GM23338 (cell line): Measurements from ENCODE around the gene LCP2. TPM values are rescaled to one million over a fixed set of nuclear protein-coding genes. Genes with fewer than 3 reads are reported as not detected.

Experiments
- ATAC-seq: fragments of 200-7000 bp; cut with Tn5 transposase; 3 replicates; pipeline ENCODE4 v1.9.1; 2020
- DNase-seq: peaks from one replicate; pipeline ENCODE4 v3.0.0-alpha.2; 2015; ENCODE audit warnings: low spot score
- H2AFZ ChIP-seq: fragments of 200-600 bp; sonication (generic); 2 replicates; pipeline ENCODE4 v1.8.0; 2016; ENCODE audit warnings: antibody characterized with exemption, mild to moderate bottlenecking, moderate library complexity
- H3F3A ChIP-seq: fragments of 200-600 bp; sonication (generic); replicated peaks from 2 replicates; pipeline ENCODE4 v1.8.0; 2017; ENCODE audit warnings: antibody characterized with exemption, mixed run types, low read depth
- H3K27ac ChIP-seq: fragments of 200-600 bp; sonication (generic); 2 replicates; pipeline ENCODE4 v1.6.1; 2016; ENCODE audit warnings: low read depth
- H3K27me3 ChIP-seq: fragments of 200-600 bp; sonication (generic); 2 replicates; pipeline ENCODE4 v1.8.0; 2016; ENCODE audit warnings: mild to moderate bottlenecking, mixed run types, moderate library complexity; ENCODE audit not compliant: insufficient read depth
- H3K36me3 ChIP-seq: fragments of 200-600 bp; sonication (generic); 2 replicates; pipeline ENCODE4 v1.8.0; 2016; ENCODE audit warnings: mild to moderate bottlenecking; ENCODE audit not compliant: insufficient read depth
- H3K4me1 ChIP-seq: fragments of 200-600 bp; sonication (generic); 2 replicates; pipeline ENCODE4 v1.8.0; 2016; ENCODE audit warnings: mild to moderate bottlenecking, moderate library complexity; ENCODE audit not compliant: insufficient read depth
- H3K4me2 ChIP-seq: fragments of 200-600 bp; sonication (generic); 2 replicates; pipeline ENCODE4 v1.7.1; 2017; ENCODE audit warnings: mixed run types
- H3K4me3 ChIP-seq: fragments of 200-600 bp; sonication (generic); 2 replicates; pipeline ENCODE4 v1.6.1; 2016; ENCODE audit warnings: mixed run types
- H3K79me2 ChIP-seq: fragments of 200-600 bp; sonication (generic); replicated peaks from 2 replicates; pipeline ENCODE4 v1.8.0; 2017; ENCODE audit warnings: mild to moderate bottlenecking; ENCODE audit not compliant: insufficient read depth
- H3K9me2 ChIP-seq: fragments of 200-600 bp; sonication (generic); 2 replicates; pipeline ENCODE4 v1.8.0; 2017; ENCODE audit not compliant: insufficient read depth
- H4K20me1 ChIP-seq: fragments of 200-600 bp; sonication (generic); replicated peaks from 2 replicates; pipeline ENCODE4 v1.8.0; 2017; ENCODE audit warnings: mild to moderate bottlenecking; ENCODE audit not compliant: insufficient read depth
- H3K27ac Mint-ChIP-seq: 2 replicates; pipeline ENCODE4 v1.8.0; 2020; ENCODE audit warnings: inconsistent platforms, mild to moderate bottlenecking, moderate library complexity, mixed read lengths
- H3K27me3 Mint-ChIP-seq: 3 replicates; pipeline ENCODE4 v1.8.0; 2022; ENCODE audit warnings: low read depth, mild to moderate bottlenecking, moderate library complexity, mixed read lengths, inconsistent platforms; ENCODE audit not compliant: insufficient read depth, poor library complexity
- H3K36me3 Mint-ChIP-seq: 3 replicates; pipeline ENCODE4 v1.8.0; 2021; ENCODE audit warnings: low read depth, mild to moderate bottlenecking, inconsistent platforms, moderate library complexity, mixed read lengths
- H3K4me1 Mint-ChIP-seq: 3 replicates; pipeline ENCODE4 v1.8.0; 2020; ENCODE audit warnings: mild to moderate bottlenecking, inconsistent platforms, mixed read lengths
- H3K4me3 Mint-ChIP-seq: 3 replicates; pipeline ENCODE4 v1.8.0; 2021; ENCODE audit warnings: moderate library complexity, mild to moderate bottlenecking, inconsistent platforms, mixed read lengths
- H3K9me3 Mint-ChIP-seq: 3 replicates; pipeline ENCODE4 v1.8.0; 2020; ENCODE audit warnings: moderate library complexity, mild to moderate bottlenecking, inconsistent platforms, mixed read lengths
- CTCF ChIP-seq, 2 experiments: fragments of 200-600 bp in 1 of 2; sonication (generic) in 1 of 2; conservative IDR thresholded peaks; 2 replicates each; pipeline versions ENCODE4 v1.5.1 to v1.6.1; 2016 to 2017; ENCODE audit warnings: antibody characterized with exemption in 2 of 2, low read depth in 2 of 2, mild to moderate bottlenecking in 2 of 2, moderate library complexity in 1 of 2
- EZH2 ChIP-seq: fragments of 200-600 bp; sonication (generic); IDR thresholded peaks from one replicate; pipeline ENCODE4 v1.8.0; 2017; ENCODE audit warnings: antibody characterized with exemption, mild to moderate bottlenecking, low read depth; ENCODE audit not compliant: unreplicated experiment
- EZH2phosphoT487 ChIP-seq: fragments of 200-600 bp; sonication (generic); IDR thresholded peaks from one replicate; pipeline ENCODE4 v1.8.1; 2018; ENCODE audit warnings: antibody characterized with exemption; ENCODE audit not compliant: unreplicated experiment
- JUNB ChIP-seq: IDR thresholded peaks from one replicate; pipeline ENCODE4 v1.6.1; 2016; ENCODE audit warnings: antibody characterized with exemption; ENCODE audit not compliant: unreplicated experiment
- POLR2AphosphoS5 ChIP-seq: IDR thresholded peaks from 2 replicates; pipeline ENCODE4 v1.6.1; 2016; ENCODE audit warnings: antibody characterized with exemption, low read depth
- REST ChIP-seq: IDR thresholded peaks from one replicate; pipeline ENCODE4 v1.6.1; 2018; ENCODE audit warnings: antibody characterized with exemption; ENCODE audit not compliant: unreplicated experiment
- ZNF114 ChIP-seq: fragments of 250-450 bp; sonication (Bioruptor Pico); IDR thresholded peaks from 2 replicates; pipeline ENCODE4 v1.5.0; 2020; ENCODE audit warnings: mild to moderate bottlenecking, moderate library complexity
- ZNF331 ChIP-seq: fragments of 250-450 bp; sonication (Bioruptor Pico); IDR thresholded peaks from 2 replicates; pipeline ENCODE4 v1.5.0; 2020; ENCODE audit warnings: low read depth, mild to moderate bottlenecking, moderate library complexity
- polyA plus RNA-seq: library from polyadenylated mRNA; unstranded; fragments of >200 nt; fragmentation: Nextera tagmentation; extraction: Ambion mirVana; gene quantifications from 2 replicates; pipeline ENCODE4 v1.2.1, GENCODE V29; 2016
- total RNA-seq: library from RNA; depleted of rRNA; stranded (reverse); fragments of >200 nt; shearing (Covaris generic); gene quantifications from 2 replicates; pipeline ENCODE4 v1.2.3, GENCODE V29; 2014
- TF ChIP-seq, protein P1 (sequence below): fragments of 250-450 bp; sonication (Bioruptor Pico); IDR thresholded peaks from 2 replicates; pipeline ENCODE4 v1.5.0; 2020; ENCODE audit warnings: mild to moderate bottlenecking, moderate library complexity

Gene LCP2
- total and polyA plus RNA-seq, 2 experiments from 2014 or later: 0.26 to 0.38 TPM

GRCh38 chr5:170312301-170312595 lies 14.7 kb upstream of the LCP2 start:
- Histone ChIP-seq H3K4me2 (no peak overlapping the region), H3K36me3 (no peaks in the 10 kb centered on the region), H3K79me2 (no peaks in the 10 kb centered on the region), H2AFZ (no peak overlapping the region), H3F3A (no peaks in the 10 kb centered on the region), H3K27ac (no peak overlapping the region), H4K20me1 (no peaks in the 10 kb centered on the region), H3K4me3 (no peak overlapping the region), H3K9me2 (no peaks in the 10 kb centered on the region), H3K4me1 (peaks cover 6% of the 10 kb centered on the region; the same call in 1 of the 2 replicates), H3K27me3 (no peaks in the 10 kb centered on the region)
- H3K27me3 Mint-ChIP-seq: peaks cover 4% of the 10 kb centered on the region
- ATAC-seq (no peak), DNase-seq (no peak)
- peaks cover 14% of the 10 kb centered on the region; the same call in 2 of the 3 replicates for H3K4me1 Mint-ChIP-seq
- H3K36me3 Mint-ChIP-seq: no peaks in the 10 kb centered on the region
- no peaks in the 10 kb centered on the region for H3K9me3 Mint-ChIP-seq
- H3K4me3 Mint-ChIP-seq: no peak overlapping the region
- H3K27ac Mint-ChIP-seq: no peak overlapping the region
- TF ChIP-seq, protein P1, sequence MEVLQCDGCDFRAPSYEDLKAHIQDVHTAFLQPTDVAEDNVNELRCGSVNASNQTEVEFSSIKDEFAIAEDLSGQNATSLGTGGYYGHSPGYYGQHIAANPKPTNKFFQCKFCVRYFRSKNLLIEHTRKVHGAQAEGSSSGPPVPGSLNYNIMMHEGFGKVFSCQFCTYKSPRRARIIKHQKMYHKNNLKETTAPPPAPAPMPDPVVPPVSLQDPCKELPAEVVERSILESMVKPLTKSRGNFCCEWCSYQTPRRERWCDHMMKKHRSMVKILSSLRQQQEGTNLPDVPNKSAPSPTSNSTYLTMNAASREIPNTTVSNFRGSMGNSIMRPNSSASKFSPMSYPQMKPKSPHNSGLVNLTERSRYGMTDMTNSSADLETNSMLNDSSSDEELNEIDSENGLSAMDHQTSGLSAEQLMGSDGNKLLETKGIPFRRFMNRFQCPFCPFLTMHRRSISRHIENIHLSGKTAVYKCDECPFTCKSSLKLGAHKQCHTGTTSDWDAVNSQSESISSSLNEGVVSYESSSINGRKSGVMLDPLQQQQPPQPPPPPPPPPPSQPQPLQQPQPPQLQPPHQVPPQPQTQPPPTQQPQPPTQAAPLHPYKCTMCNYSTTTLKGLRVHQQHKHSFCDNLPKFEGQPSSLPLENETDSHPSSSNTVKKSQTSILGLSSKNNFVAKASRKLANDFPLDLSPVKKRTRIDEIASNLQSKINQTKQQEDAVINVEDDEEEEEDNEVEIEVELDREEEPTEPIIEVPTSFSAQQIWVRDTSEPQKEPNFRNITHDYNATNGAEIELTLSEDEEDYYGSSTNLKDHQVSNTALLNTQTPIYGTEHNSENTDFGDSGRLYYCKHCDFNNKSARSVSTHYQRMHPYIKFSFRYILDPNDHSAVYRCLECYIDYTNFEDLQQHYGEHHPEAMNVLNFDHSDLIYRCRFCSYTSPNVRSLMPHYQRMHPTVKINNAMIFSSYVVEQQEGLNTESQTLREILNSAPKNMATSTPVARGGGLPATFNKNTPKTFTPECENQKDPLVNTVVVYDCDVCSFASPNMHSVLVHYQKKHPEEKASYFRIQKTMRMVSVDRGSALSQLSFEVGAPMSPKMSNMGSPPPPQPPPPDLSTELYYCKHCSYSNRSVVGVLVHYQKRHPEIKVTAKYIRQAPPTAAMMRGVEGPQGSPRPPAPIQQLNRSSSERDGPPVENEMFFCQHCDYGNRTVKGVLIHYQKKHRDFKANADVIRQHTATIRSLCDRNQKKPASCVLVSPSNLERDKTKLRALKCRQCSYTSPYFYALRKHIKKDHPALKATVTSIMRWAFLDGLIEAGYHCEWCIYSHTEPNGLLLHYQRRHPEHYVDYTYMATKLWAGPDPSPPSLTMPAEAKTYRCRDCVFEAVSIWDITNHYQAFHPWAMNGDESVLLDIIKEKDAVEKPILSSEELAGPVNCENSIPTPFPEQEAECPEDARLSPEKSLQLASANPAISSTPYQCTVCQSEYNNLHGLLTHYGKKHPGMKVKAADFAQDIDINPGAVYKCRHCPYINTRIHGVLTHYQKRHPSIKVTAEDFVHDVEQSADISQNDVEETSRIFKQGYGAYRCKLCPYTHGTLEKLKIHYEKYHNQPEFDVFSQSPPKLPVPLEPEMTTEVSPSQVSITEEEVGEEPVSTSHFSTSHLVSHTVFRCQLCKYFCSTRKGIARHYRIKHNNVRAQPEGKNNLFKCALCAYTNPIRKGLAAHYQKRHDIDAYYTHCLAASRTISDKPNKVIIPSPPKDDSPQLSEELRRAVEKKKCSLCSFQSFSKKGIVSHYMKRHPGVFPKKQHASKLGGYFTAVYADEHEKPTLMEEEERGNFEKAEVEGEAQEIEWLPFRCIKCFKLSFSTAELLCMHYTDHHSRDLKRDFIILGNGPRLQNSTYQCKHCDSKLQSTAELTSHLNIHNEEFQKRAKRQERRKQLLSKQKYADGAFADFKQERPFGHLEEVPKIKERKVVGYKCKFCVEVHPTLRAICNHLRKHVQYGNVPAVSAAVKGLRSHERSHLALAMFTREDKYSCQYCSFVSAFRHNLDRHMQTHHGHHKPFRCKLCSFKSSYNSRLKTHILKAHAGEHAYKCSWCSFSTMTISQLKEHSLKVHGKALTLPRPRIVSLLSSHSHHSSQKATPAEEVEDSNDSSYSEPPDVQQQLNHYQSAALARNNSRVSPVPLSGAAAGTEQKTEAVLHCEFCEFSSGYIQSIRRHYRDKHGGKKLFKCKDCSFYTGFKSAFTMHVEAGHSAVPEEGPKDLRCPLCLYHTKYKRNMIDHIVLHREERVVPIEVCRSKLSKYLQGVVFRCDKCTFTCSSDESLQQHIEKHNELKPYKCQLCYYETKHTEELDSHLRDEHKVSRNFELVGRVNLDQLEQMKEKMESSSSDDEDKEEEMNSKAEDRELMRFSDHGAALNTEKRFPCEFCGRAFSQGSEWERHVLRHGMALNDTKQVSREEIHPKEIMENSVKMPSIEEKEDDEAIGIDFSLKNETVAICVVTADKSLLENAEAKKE: no peak
- TF ChIP-seq POLR2AphosphoS5 (no peak), EZH2 (no peak), ZNF331 (no peak), EZH2phosphoT487 (no peak), CTCF (conservative IDR thresholded peaks at IDR 0.05; ENCODE audit: low read depth in 2 of 2) (no peak), REST (no peak), JUNB (no peak), ZNF114 (no peak)
